Panc1 (cell line): ENCODE results near the gene ZW10. TPM values are rescaled to one million over a fixed set of nuclear protein-coding genes. Genes with fewer than 3 reads are reported as not detected.

Experiments used
- ATAC-seq: fragments of 200-7000 bp; cut with Tn5 transposase; 2 replicates; pipeline ENCODE4 v1.9.1; 2020; ENCODE audit warnings: mild to moderate bottlenecking, moderate library complexity
- BruUV-seq: library from RNA; stranded (reverse); fragments of 400-500 nt; replicated peaks from 2 replicates; lab custom pipeline; 2021; lab: Mats Ljungman, UMichigan
- CTCF ChIA-PET: fragments of 300-600 bp; sonication (Branson Sonifier 250); formaldehyde crosslinking; loops from one replicate; lab custom pipeline; 2022; ENCODE audit warnings: antibody characterized with exemption; lab: Charles Lee
- POLR2A ChIA-PET: fragments of 300-600 bp; sonication (Branson Sonifier 250); formaldehyde crosslinking; loops from one replicate; lab custom pipeline; 2022; ENCODE audit warnings: antibody characterized with exemption; lab: Charles Lee
- DNase-seq: peaks from one replicate; pipeline ENCODE4 v3.0.0-alpha.2; 2010; ENCODE audit warnings: low read depth, low spot score
- H3K27ac ChIP-seq: 2 replicates; pipeline ENCODE4 v1.5.1; 2011; ENCODE audit warnings: mild to moderate bottlenecking, low read length, inconsistent platforms
- H3K27me3 ChIP-seq: fragments of 200-500 bp; sonication (Bioruptor generic); 2 replicates; pipeline ENCODE4 v1.6.0; 2014; ENCODE audit warnings: low read length, inconsistent platforms; ENCODE audit not compliant: control insufficient read depth, insufficient read depth
- H3K36me3 ChIP-seq: fragments of 200-500 bp; sonication (Bioruptor generic); 2 replicates; pipeline ENCODE4 v1.5.1; 2014; ENCODE audit warnings: inconsistent platforms, mild to moderate bottlenecking, low read length, moderate library complexity; ENCODE audit not compliant: control insufficient read depth, insufficient read depth
- H3K4me1 ChIP-seq: 2 replicates; pipeline ENCODE4 v1.5.1; 2011; ENCODE audit warnings: inconsistent platforms, mild to moderate bottlenecking, low read length, moderate library complexity; ENCODE audit not compliant: control insufficient read depth, insufficient read depth
- H3K4me3 ChIP-seq, 2 experiments: 2 replicates each; pipeline ENCODE4 v1.5.1; 2011 to 2012; ENCODE audit warnings: low read depth in 2 of 2, low read length in 2 of 2, mild to moderate bottlenecking in 2 of 2, inconsistent platforms in 1 of 2, moderate library complexity in 1 of 2
- H3K9me3 ChIP-seq: fragments of 200-500 bp; sonication (Bioruptor generic); 2 replicates; pipeline ENCODE4 v1.5.1; 2014; ENCODE audit warnings: low read depth, mild to moderate bottlenecking, inconsistent platforms, low read length, moderate library complexity; ENCODE audit not compliant: control insufficient read depth, insufficient read depth
- CTCF ChIP-seq: fragments of 450-650 bp; IDR thresholded peaks from 2 replicates; pipeline ENCODE4 v1.5.1; 2017; ENCODE audit warnings: mild to moderate bottlenecking
- POLR2AphosphoS5 ChIP-seq: IDR thresholded peaks from 2 replicates; pipeline ENCODE4 v1.6.1; 2012; ENCODE audit warnings: mild to moderate bottlenecking, low read depth, low read length, moderate library complexity
- REST ChIP-seq, 2 experiments: IDR thresholded peaks; 2 replicates each; pipeline ENCODE4 v1.6.1; 2011 to 2012; ENCODE audit warnings: low read depth in 2 of 2, control low read depth in 1 of 2, low read length in 1 of 2, mild to moderate bottlenecking in 1 of 2, moderate library complexity in 1 of 2; ENCODE audit not compliant: insufficient read depth in 1 of 2
- SIN3A ChIP-seq: IDR thresholded peaks from 2 replicates; pipeline ENCODE4 v1.6.1; 2012; ENCODE audit warnings: low read depth, mild to moderate bottlenecking, low read length, moderate library complexity, borderline replicate concordance; ENCODE audit not compliant: insufficient read depth
- TCF7L2 ChIP-seq: IDR thresholded peaks from 2 replicates; pipeline ENCODE4 v1.6.1; 2011; ENCODE audit warnings: mild to moderate bottlenecking, low read depth, low read length, inconsistent platforms
- in situ Hi-C: cut with HindIII; loops from 2 replicates; pipeline ENCODE4 v1.10.0; 2016; ENCODE audit warnings: low sequenced_read_pairs, low pct_unique_long_range_greater_than_20kb
- intact Hi-C: fragments of 100-400 bp; cut with micrococcal nuclease; formaldehyde crosslinking; loops from one replicate; pipeline ENCODE4 v1.10.0; 2022; ENCODE audit not compliant: unreplicated experiment
- total RNA-seq: library from RNA; stranded (reverse); gene quantifications from one replicate; pipeline ENCODE4 v1.2.1, GENCODE V29; 2021; ENCODE audit not compliant: unreplicated experiment

ZW10 gene
- total RNA-seq, 1 experiment from 2014 or later, result 31.5 TPM

GRCh38 chr11:113723787-113724186 is 49.7 kb downstream of the ZW10 start:
- Histone ChIP-seq H3K4me1 (no peaks in the 10 kb centered on the region), H3K9me3 (no peaks in the 10 kb centered on the region), H3K4me3 (no peak overlapping the region), H3K36me3 (no peaks in the 10 kb centered on the region), H3K27me3 (no peaks in the 10 kb centered on the region), H3K27ac (peak overlapping the region; percentile 46)
- TF ChIP-seq POLR2AphosphoS5 (no peak), CTCF (no peak), TCF7L2 (no peak), REST (IDR thresholded peaks at IDR 0.05; ENCODE audit: insufficient read depth in 1 of 2, low read depth in 2 of 2, low read length in 1 of 2) (no peak), SIN3A (no peak)
- CTCF ChIA-PET, result no interaction called here
- in situ Hi-C loops, result no loop called here
- ATAC-seq, result no peak
- BruUV-seq, result no TSS peak
- POLR2A ChIA-PET, result no interaction called here
- DNase-seq, result no peak
- intact Hi-C loops, result no loop called here

DNA sequence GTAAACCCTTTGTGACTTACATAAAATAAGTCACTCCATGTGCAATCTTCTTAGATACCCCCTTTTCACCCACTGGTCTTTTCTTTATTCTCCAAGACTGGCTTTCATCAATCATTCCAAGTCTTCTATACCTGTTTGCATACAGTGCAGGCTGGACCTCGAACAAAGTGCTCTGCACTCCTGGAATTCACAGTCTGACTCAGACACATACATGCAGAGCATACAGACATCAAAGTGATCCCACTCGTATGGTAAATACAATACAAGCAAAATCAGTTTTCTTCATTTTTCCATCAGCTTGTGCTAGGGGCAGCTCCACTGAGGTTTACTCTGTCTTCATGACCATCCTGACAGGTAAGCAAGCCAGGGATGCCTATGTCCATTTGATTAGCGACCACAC is 50.6 kb downstream of the ZW10 start:
- ATAC-seq (0 out of 2 replicates have a peak, but pooled peaks have one; percentile 46), DNase-seq (no peak)
- no peak for TF ChIP-seq REST (IDR thresholded peaks at IDR 0.05; ENCODE audit: insufficient read depth in 1 of 2, low read depth in 2 of 2, low read length in 1 of 2)
- no peak for TF ChIP-seq TCF7L2
- no peak for TF ChIP-seq SIN3A
- no peak for TF ChIP-seq POLR2AphosphoS5
- TF ChIP-seq CTCF, result no peak
- Histone ChIP-seq H3K27ac (no peak overlapping the region; the same call in 1 of the 2 replicates), H3K4me1 (no peaks in the 10 kb centered on the region), H3K9me3 (no peaks in the 10 kb centered on the region), H3K36me3 (no peaks in the 10 kb centered on the region), H3K4me3 (no peak overlapping the region), H3K27me3 (no peaks in the 10 kb centered on the region)
- in situ Hi-C loops (no loop called here), intact Hi-C loops (no loop called here)
- BruUV-seq, result no TSS peak
- ChIA-PET CTCF (no interaction called here), POLR2A (no interaction called here)
